Stimulated activated CD8-positive, alpha-beta memory T cell treated with anti-CD3 and anti-CD28 coated beads, Interleukin-15, amount 100 ng/mL, for 24 hours (primary cell): Measurements from ENCODE around the gene POU3F3.

ENCODE experiments used
- DNase-seq: peaks from one replicate; pipeline ENCODE4 v3.0.0-alpha.2; 2020; ENCODE audit warnings: low read depth

POU3F3 gene

GRCh38 chr2:104846786-104847585 is 6.9 kb upstream of the POU3F3 start:
- no peak for DNase-seq

GRCh38 chr2:104847586-104848160 is 6.2 kb upstream of the POU3F3 start:
- DNase-seq: no peak

- no peak for DNase-seq
These were observed 5.4 kb upstream of the POU3F3 start for GRCh38 chr2:104848526-104848925.

GRCh38 chr2:104849101-104849500 is 4.8 kb upstream of the POU3F3 start:
- no peak for DNase-seq

GRCh38 chr2:104849618-104850141 is 4.2 kb upstream of the POU3F3 start:
- no peak for DNase-seq

GRCh38 chr2:104850361-104851290 is 3.3 kb upstream of the POU3F3 start:
- no peak for DNase-seq

GRCh38 chr2:104851291-104852089 is 2.4 kb upstream of the POU3F3 start:
- DNase-seq: no peak

GRCh38 chr2:104852090-104852666 is 1.7 kb upstream of the POU3F3 start:
- no peak for DNase-seq

- DNase-seq: no peak
These were observed 744 bp downstream of the POU3F3 start for GRCh38 chr2:104854498-104855220.

- DNase-seq: no peak
These were observed 1.5 kb downstream of the POU3F3 start for GRCh38 chr2:104855221-104856085.

- DNase-seq: no peak
These were observed 2.4 kb downstream of the POU3F3 start for GRCh38 chr2:104856086-104856972.

GRCh38 chr2:104856973-104857261 is 3.0 kb downstream of the POU3F3 start:
- no peak for DNase-seq

- DNase-seq: no peak
These were observed 3.5 kb downstream of the POU3F3 start for GRCh38 chr2:104857262-104858005.

- no peak for DNase-seq
These were observed 4.4 kb downstream of the POU3F3 start for GRCh38 chr2:104858006-104858978.

- no peak for DNase-seq
These were observed 5.4 kb downstream of the POU3F3 start for GRCh38 chr2:104859291-104859765.

- DNase-seq: no peak
These were observed 6.0 kb downstream of the POU3F3 start for GRCh38 chr2:104859766-104860450.
